Gastrocnemius medialis (tissue), 4 donors: ENCODE measurements around the gene ZDHHC3.

Experiments used
- CTCF ChIP-seq, 5 experiments: fragments of 450-650 bp in 3 of 5; fragments of 200-600 bp in 2 of 5; sonication (generic) in 2 of 5; IDR thresholded peaks in 4 of 5; conservative IDR thresholded peaks in 1 of 5; 1 replicate in 4 of 5; 2 replicates in 1 of 5; pipeline ENCODE4 v1.5.1; 2016 to 2019; ENCODE audit warnings: antibody characterized with exemption in 5 of 5, mild to moderate bottlenecking in 3 of 5, moderate library complexity in 3 of 5
- POLR2A ChIP-seq, 2 donors: fragments of 450-650 bp; IDR thresholded peaks; one replicate each; pipeline ENCODE4 v1.6.1; 2017; ENCODE audit warnings: antibody characterized with exemption in 2 of 2, mild to moderate bottlenecking in 2 of 2, moderate library complexity in 2 of 2

- TF ChIP-seq POLR2A (IDR thresholded peaks at IDR 0.05) (no peak), CTCF (IDR thresholded peaks at IDR 0.05 in 4 of 5, conservative IDR thresholded peaks at IDR 0.05 in 1 of 5) (no peak)
Measured at GRCh38 chr3:45010811-45011333, 34.9 kb upstream of the ZDHHC3 start.
